ENCODE measurements around the gene GPI.
"Not testable (repeated sequence)": the region's sequence is repeated elsewhere in the genome, so short reads cannot be mapped to it uniquely, and the experiment has no call there.

Gene GPI

DNA sequence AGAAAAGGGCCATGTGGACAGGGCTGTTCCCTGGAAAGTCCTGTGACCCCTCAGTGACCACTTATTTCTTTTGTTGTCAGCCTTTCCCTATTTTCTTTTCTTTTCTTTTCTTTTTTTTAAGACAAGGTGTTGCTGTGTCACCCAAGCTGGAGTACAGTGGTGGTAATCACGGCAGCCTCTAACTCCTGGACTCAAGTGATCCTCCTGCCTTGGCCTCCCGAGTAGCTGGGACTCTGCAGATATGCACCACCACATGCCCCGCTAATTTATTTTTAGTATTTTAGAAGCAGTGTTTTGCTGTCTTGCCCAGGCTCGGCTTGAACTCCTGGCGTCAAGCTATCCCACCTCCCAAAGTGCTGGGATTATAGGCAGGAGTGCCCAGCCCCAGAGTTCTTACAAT, 1.1 kb upstream of the GPI start:
- no peak for FAIRE-seq
- TF ChIP-seq PAX5 (IDR thresholded peaks at IDR 0.05; ENCODE audit: insufficient read depth, low read length, severe bottlenecking) (no peak), POU2F2 (IDR thresholded peaks at IDR 0.05; ENCODE audit: low read depth, low read length) (no peak), POLR2AphosphoS5 (IDR thresholded peaks at IDR 0.05; ENCODE audit: low read depth, low read length) (no peak), POLR2A (IDR thresholded peaks at IDR 0.05; ENCODE audit: low read depth, low read length) (no peak), TAF1 (IDR thresholded peaks at IDR 0.05; ENCODE audit: low read depth, low read length) (no peak), SPI1 (IDR thresholded peaks at IDR 0.05; ENCODE audit: low read depth, low read length) (no peak)

DNA sequence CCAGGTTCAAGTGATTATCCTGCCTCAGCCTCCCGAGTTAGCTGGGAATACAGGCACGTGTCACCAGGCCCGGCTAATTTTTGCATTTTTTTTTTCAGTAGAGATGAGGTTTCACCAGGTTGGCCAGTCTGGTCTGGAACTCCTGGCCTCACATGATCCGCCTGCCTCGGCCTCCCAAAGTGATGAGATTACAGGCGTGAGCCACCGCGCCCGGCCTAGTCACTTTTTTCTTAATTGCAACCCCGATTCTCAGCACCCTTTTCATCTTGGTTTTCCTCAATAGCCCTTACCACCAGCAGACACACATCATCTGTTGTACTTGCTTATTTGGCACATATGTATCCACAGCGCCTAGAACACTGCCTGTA, 550 bp upstream of the GPI start:
- FAIRE-seq (no peak), DNase-seq (ENCODE audit: insufficient read length, low spot score) (no peak)
- TF ChIP-seq POLR2AphosphoS5 (IDR thresholded peaks at IDR 0.05; ENCODE audit: low read depth, low read length) (no peak), POU2F2 (IDR thresholded peaks at IDR 0.05; ENCODE audit: low read depth, low read length) (no peak), SPI1 (IDR thresholded peaks at IDR 0.05; ENCODE audit: low read depth, low read length) (no peak), TAF1 (IDR thresholded peaks at IDR 0.05; ENCODE audit: low read depth, low read length) (no peak), PAX5 (IDR thresholded peaks at IDR 0.05; ENCODE audit: insufficient read depth, low read length, severe bottlenecking) (no peak), POLR2A (IDR thresholded peaks at IDR 0.05; ENCODE audit: low read depth, low read length) (no peak)

More for the DNA sequence above, 1.1 kb upstream of the GPI start:
- DNase-seq (ENCODE audit: insufficient read length, low spot score) = no peak

DNA sequence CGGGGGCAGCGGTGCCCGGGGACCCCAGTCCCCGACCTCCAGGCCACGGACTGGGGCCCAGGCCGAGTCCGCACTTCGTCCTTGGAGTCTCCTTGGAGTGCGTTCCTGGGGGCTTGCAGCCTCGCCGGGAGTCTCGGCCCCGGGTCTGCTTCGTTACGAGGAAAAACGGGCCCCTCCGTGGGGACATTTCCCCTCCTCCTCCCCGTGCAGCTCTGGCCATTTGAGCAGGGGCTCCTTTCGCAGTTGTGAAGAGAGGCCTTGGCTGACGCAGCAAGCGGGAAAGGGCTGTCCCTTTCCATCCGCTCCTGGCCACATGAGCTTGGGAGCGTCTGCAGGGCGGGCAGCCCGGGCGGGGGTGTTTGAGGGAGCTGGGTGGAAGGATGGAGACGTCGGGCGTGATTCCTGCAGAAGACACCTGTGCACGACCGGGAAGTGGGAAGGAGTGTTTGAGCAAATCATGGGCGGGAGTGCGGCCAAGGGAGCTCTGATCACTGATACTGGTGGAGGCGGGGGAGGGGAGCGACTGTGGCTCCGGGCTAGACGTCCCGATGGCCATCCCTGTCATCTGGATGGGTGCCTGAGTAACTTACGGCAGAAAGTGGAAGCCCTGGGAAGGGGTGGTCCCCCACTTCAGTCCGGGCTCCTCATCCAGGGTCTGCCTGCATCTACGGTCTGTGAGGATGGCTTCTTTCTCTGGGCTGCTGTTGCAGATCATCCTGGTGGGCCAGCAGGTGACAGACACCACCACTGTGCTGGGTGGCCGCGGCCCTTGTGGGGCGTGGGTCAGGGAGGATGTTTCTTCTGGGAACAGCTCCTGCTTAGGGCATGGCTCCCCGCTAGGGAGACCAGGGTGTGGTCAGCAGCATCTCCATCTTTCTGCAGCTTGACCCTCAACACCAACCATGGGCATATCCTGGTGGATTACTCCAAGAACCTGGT, 736 bp downstream of the GPI start:
- no peak for FAIRE-seq
- TF ChIP-seq TAF1 (IDR thresholded peaks at IDR 0.05; ENCODE audit: low read depth, low read length) = no peak
- no peak for TF ChIP-seq POLR2AphosphoS5 (IDR thresholded peaks at IDR 0.05; ENCODE audit: low read depth, low read length)
- no peak for TF ChIP-seq SPI1 (IDR thresholded peaks at IDR 0.05; ENCODE audit: low read depth, low read length)
- no peak for TF ChIP-seq POLR2A (IDR thresholded peaks at IDR 0.05; ENCODE audit: low read depth, low read length)
- TF ChIP-seq PAX5 (IDR thresholded peaks at IDR 0.05; ENCODE audit: insufficient read depth, low read length, severe bottlenecking) = no peak
- TF ChIP-seq POU2F2 (IDR thresholded peaks at IDR 0.05; ENCODE audit: low read depth, low read length) = no peak
- DNase-seq (ENCODE audit: insufficient read length, low spot score) = peak; percentile 25

DNA sequence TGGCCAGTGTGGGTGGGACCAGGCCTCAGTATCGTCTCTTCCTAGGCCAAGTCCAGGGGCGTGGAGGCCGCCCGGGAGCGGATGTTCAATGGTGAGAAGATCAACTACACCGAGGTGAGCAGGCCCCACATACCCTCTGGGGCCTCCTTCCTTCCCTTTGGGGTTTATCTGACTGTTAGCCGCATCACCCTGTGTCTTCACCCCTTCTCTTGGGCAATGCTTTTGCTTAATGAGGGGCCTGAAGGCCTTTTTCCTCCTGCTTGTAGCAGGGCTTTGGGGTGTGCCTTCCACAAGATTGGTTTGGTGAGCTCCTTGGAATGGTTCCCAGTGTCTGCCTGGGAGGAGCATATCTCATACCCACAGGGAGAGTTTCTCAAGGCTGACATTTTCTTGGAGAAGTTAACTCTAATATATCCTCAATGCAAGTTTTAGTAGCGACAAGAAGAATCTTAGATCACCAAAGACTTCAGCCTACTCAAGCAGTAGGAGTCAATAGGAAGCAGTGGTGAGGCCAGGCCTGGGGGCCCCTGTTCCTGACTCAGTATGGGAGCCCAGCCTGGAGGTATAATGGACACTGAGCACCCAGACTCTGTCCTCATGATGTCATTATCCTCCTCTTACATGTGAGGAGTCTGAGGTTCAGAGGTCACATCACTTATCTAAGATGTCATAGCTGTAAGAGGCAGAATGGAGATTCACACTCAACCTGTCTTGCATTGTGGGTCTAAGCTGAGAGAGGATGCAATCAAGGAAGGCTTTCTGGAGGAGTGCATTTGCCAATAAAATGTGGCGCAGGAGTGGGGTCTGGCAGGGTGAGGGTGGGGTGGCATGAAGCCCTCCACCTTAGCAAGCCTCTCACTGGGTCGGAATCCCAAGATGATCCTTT, 2.0 kb downstream of the GPI start:
- TF ChIP-seq PAX5 (IDR thresholded peaks at IDR 0.05; ENCODE audit: insufficient read depth, low read length, severe bottlenecking) (no peak), POLR2AphosphoS5 (IDR thresholded peaks at IDR 0.05; ENCODE audit: low read depth, low read length) (no peak), TAF1 (IDR thresholded peaks at IDR 0.05; ENCODE audit: low read depth, low read length) (no peak), SPI1 (IDR thresholded peaks at IDR 0.05; ENCODE audit: low read depth, low read length) (no peak), POU2F2 (IDR thresholded peaks at IDR 0.05; ENCODE audit: low read depth, low read length) (no peak), POLR2A (IDR thresholded peaks at IDR 0.05; ENCODE audit: low read depth, low read length) (no peak)
- no peak for DNase-seq (ENCODE audit: insufficient read length, low spot score)
- FAIRE-seq = no peak

DNA sequence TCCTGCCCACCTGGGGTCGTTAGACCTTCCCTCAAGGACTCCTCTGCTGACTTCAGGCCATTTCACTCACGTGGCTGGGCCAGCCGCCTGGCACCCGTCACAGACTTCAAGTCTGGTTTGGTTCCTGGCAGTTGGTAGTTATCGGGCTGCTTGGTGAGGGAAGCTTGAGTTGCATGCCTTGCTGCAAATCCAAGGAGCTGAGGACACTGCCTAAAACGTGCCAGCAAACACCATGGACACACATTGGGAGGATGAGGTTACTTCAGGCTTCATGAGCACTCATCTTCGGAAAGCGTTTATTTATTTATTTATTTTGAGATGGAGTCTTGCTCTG, 2.6 kb downstream of the GPI start:
- FAIRE-seq (no peak), DNase-seq (ENCODE audit: insufficient read length, low spot score) (no peak)
- no peak for TF ChIP-seq POLR2AphosphoS5 (IDR thresholded peaks at IDR 0.05; ENCODE audit: low read depth, low read length)
- no peak for TF ChIP-seq PAX5 (IDR thresholded peaks at IDR 0.05; ENCODE audit: insufficient read depth, low read length, severe bottlenecking)
- no peak for TF ChIP-seq POLR2A (IDR thresholded peaks at IDR 0.05; ENCODE audit: low read depth, low read length)
- no peak for TF ChIP-seq TAF1 (IDR thresholded peaks at IDR 0.05; ENCODE audit: low read depth, low read length)
- TF ChIP-seq POU2F2 (IDR thresholded peaks at IDR 0.05; ENCODE audit: low read depth, low read length) = no peak
- no peak for TF ChIP-seq SPI1 (IDR thresholded peaks at IDR 0.05; ENCODE audit: low read depth, low read length)

DNA sequence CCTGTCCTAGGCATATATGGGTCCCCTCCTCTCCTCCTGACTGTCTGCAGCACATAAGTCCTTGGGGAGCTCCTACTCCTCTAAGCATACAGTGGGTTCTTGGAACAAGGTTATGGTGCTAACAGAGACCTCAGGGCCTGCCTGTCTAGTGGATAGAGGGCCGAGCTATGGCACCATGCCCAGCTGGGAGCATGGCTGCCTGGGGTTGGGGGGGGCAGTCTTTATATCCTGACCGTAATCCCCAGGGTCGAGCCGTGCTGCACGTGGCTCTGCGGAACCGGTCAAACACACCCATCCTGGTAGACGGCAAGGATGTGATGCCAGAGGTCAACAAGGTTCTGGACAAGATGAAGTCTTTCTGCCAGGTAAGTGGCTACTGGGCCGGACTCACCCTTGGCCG, 3.3 kb downstream of the GPI start:
- no peak for DNase-seq (ENCODE audit: insufficient read length, low spot score)
- FAIRE-seq = no peak
- no peak for TF ChIP-seq SPI1 (IDR thresholded peaks at IDR 0.05; ENCODE audit: low read depth, low read length)
- TF ChIP-seq POU2F2 (IDR thresholded peaks at IDR 0.05; ENCODE audit: low read depth, low read length) = no peak
- TF ChIP-seq POLR2A (IDR thresholded peaks at IDR 0.05; ENCODE audit: low read depth, low read length) = no peak
- no peak for TF ChIP-seq TAF1 (IDR thresholded peaks at IDR 0.05; ENCODE audit: low read depth, low read length)
- TF ChIP-seq PAX5 (IDR thresholded peaks at IDR 0.05; ENCODE audit: insufficient read depth, low read length, severe bottlenecking) = no peak
- no peak for TF ChIP-seq POLR2AphosphoS5 (IDR thresholded peaks at IDR 0.05; ENCODE audit: low read depth, low read length)

DNA sequence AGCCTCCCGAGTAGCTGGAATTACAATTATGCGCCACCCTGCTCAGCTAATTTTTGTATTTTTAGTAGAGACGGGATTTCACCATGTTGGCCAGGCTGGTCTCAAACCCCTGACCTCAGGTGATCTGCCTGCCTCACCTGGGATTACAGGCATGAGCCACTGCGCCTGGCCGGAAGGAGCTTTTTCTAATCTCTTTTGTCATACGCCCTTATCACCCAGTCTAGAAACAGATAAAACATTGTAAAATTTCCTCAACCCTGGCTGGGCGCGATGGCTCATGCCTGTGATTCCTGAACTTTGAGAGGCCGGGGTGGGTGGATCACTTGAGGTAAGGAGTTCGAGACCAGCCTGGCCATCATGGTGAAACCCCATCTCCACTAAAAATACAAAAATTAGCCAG, 4.2 kb downstream of the GPI start:
- FAIRE-seq; DNase-seq (ENCODE audit: insufficient read length, low spot score): not testable (repeated sequence)

DNA sequence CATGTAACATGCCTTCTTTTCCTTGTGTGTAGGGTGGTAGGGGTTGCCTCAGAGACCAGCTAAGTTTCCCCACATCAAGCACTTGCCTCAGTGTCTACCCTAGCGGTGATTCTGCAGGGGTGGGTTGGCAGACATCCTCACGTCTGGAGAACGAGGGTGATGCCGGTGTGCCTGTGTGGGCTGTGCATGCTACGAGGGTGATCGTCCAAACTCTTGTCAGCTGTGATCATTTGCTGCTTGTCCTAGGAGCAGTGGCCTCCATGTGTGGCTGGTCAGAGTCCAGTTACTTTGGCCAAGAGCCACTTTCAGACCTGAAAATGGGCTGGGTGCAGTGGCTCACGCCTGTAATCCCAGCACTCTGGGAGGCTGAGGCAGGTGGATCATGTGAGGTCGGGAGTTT, 5.1 kb downstream of the GPI start:
- no peak for TF ChIP-seq POU2F2 (IDR thresholded peaks at IDR 0.05; ENCODE audit: low read depth, low read length)
- no peak for TF ChIP-seq POLR2AphosphoS5 (IDR thresholded peaks at IDR 0.05; ENCODE audit: low read depth, low read length)
- TF ChIP-seq PAX5 (IDR thresholded peaks at IDR 0.05; ENCODE audit: insufficient read depth, low read length, severe bottlenecking) = no peak
- TF ChIP-seq SPI1 (IDR thresholded peaks at IDR 0.05; ENCODE audit: low read depth, low read length) = no peak
- TF ChIP-seq TAF1 (IDR thresholded peaks at IDR 0.05; ENCODE audit: low read depth, low read length) = no peak
- TF ChIP-seq POLR2A (IDR thresholded peaks at IDR 0.05; ENCODE audit: low read depth, low read length) = no peak
- no peak for FAIRE-seq
- DNase-seq (ENCODE audit: insufficient read length, low spot score) = no peak

DNA sequence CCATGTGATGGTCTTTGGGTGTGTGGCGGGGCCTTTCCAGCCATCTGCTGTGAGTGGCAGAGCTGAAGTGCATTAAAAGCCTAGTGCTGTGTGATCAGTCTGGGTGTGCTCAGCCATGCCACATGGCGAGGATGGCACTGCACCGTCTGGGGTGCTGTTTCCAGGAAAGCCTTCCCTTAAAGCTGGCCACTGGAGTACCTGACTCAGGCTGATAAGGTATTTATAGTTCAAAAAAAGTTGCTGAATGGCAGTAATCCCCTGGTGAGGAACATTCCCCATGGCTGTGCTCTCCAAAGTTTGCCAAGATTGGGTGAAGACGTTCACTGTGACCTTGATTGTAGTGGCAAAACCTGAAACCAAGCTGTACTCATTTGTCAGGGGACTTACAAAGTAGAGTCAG, 6.0 kb downstream of the GPI start:
- DNase-seq (ENCODE audit: insufficient read length, low spot score) (no peak), FAIRE-seq (no peak)
- TF ChIP-seq SPI1 (IDR thresholded peaks at IDR 0.05; ENCODE audit: low read depth, low read length) (no peak), TAF1 (IDR thresholded peaks at IDR 0.05; ENCODE audit: low read depth, low read length) (no peak), POLR2AphosphoS5 (IDR thresholded peaks at IDR 0.05; ENCODE audit: low read depth, low read length) (no peak), POLR2A (IDR thresholded peaks at IDR 0.05; ENCODE audit: low read depth, low read length) (no peak)

All from GM12891 (cell line).